T47D (cell line): ENCODE measurements around the gene CLDN5.
"Not testable (repeated sequence)": the region's sequence is repeated elsewhere in the genome, so short reads cannot be mapped to it uniquely, and the experiment has no call there.

ENCODE experiments used
- DNase-seq, 2 experiments: peaks; one replicate each; pipeline versions ENCODE4 v3.0.0 to v3.0.0-alpha.2; 2011 to 2012; ENCODE audit warnings: low read depth in 1 of 2, low spot score in 1 of 2
- JUND ChIP-seq: IDR thresholded peaks from 2 replicates; pipeline ENCODE4 v1.6.1; 2012; ENCODE audit warnings: low read depth
- in situ Hi-C: cut with HindIII; loops from 2 replicates; pipeline ENCODE4 v1.10.0; 2016; ENCODE audit warnings: low sequenced_read_pairs, low pct_unique_long_range_greater_than_20kb

Gene CLDN5

DNA sequence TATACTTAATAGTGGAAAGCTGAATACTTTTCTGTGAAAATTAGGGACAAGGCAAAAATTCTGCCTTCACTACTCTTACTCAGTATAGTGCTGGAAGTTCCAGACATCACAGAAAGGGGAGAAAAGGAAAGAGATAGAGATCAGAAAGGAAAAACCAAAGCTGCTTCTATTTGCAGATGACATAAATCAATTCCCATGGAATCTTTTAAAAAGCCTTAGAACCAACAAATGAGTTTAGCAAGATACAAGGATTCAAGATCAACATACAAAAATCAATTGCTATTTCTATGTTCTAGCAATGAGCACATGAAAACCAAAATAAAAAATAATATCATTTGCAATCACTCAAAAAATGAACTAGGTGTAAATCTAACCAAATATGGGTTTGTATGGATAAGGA lies 16.2 kb upstream of the CLDN5 start:
- TF ChIP-seq JUND = no peak
- in situ Hi-C loops = no loop called here
- DNase-seq = no peak

DNA sequence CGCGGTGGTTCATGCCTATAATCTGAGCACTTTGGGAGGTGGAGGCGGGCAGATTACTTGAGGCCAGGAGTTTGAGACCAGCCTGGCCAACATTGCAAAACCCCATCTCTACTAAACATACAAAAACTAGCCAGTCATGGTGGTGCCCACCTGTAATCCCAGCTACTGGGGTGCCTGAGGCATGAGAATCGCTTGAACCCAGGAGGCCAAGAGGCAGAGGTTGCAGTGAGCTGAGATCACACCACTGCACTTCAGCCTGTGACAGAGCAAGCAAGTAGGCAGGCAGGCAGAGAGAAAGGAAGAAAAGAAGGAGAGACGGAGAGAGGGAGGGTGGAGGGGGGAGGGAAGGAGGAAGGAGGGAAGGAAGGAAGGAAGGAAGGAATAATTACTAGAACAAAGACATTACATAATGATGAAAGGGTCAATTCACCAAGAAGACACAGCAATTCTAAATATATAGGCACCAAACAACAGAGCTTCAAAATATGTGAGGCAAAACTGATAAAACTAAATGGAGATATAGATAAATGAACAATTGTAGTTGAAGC lies 13.8 kb upstream of the CLDN5 start:
- DNase-seq = no peak
- in situ Hi-C loops = no loop called here
- no peak for TF ChIP-seq JUND

DNA sequence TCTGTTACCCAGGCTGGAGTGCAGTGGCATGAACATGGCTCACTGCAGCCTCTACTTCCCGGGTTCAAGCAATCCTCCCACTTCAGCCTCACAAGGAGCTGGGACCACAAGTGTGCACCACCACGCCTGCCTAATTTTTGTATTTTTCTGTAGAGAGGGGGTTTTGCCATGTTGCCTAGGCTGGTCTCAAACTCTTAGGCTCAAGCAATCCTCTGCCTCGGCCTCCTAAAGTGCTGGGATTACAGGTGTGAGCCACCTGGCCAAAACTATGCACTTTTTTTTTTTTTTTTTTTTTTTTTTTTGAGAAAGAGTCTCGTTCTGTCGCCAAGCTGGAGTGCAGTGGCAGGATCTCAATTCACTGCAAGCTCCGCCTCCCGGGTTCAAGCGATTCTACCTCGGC lies 12.4 kb upstream of the CLDN5 start:
- in situ Hi-C loops = no loop called here
- no peak for DNase-seq
- no peak for TF ChIP-seq JUND

DNA sequence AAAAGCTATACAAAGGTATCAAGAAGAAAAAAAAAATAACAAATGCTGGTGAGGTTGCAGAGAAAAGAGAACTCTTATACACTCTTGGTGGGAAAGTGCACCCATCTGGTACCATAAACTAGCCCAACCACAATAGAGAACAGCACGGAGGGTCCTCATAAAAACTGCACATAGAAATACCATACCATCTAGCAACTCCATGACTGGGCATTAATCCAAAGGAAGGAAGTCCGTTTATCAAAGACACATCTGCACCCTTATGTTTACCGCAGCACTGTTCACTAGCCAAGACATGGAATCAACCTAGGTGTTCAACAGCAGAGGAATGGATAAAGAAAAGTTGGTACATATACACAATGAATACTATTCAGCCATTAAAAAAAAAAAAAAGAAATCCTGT lies 10.8 kb upstream of the CLDN5 start:
- no peak for DNase-seq
- in situ Hi-C loops = no loop called here
- no peak for TF ChIP-seq JUND

DNA sequence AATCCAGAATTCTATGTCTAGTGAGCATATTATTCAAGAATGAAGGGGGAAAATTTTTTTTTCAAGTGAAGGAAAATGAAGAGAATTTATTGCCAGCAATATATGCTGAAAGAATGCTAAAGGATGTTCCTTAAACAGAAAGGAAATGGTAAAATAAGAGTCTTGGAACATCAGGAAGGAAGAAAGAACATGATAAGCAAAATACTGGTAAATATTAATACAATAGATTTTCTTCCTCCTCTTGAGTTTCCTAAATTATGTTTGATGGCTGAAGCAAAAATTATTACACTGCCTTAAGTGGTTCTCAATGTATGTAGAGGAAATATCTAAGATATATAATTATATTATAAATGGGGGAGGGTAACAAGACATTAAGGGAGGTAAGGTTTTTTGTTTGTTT lies 9.6 kb upstream of the CLDN5 start:
- in situ Hi-C loops = no loop called here
- DNase-seq = no peak
- TF ChIP-seq JUND = no peak

DNA sequence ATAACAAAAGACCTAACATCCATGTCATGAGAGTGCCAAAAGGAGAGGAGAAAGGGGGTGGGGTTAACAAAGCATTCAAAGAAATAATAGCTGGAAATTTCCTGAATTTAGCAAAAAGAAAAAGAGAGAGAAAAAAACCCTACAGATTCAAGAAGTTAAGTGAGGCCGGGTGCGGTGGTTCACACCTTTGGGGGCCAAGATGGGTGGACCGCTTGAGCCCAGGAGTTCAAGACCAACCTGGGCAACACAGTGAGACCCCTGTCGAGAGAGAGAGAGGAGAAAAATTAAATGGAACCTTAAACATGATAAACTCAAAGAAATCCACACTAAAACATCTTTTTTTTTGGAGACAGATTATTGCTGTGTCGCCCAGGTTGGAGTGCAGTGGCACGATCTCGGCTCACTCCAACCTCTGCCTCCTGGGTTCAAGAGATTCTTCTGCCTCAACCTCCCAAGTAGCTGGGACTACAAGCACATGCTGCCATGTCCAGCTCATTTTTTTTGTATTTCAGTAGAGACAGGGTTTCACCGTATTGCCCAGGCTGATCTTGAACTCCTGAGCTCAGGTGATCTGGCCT lies 8.9 kb upstream of the CLDN5 start:
- TF ChIP-seq JUND = no peak
- DNase-seq = no peak
- in situ Hi-C loops = no loop called here

DNA sequence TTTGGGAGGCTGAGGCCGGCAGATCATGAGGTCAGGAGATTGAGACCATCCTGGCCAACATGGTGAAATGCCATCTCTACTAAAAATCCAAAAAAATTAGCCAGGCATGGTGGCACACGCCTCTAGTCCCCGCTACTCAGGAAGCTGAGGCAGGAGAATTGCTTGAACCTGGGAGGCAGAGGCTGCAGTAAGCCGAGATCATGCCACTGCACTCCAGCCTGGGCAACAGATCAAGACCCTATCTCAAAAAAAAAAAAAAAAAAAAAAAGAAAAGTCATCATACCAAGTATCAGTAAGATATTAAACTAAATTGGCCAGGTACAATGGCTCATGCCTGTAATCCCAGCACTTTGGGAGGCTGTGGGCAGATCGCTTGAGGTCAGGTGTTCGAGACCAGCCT lies 7.1 kb upstream of the CLDN5 start:
- in situ Hi-C loops, DNase-seq: not testable (repeated sequence)

DNA sequence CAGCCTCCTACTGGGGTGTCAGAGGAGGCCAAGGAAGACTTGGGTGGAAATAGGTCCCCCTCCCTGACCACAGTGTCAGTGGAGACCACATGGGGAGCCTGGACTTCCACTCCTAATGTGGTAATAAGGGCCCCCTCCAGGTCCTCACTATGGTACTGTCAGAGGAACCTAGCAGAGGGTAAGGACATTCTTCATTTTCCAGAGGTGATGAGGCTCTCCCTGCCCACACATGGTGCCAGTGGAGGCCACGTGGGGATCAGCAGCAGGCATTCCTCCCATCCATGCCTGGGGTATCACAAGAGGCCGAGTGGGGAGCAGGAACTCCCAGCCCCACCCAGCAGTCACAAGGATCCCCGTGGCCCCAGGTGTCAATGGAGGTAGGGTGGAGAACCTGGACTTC lies 6.5 kb upstream of the CLDN5 start:
- in situ Hi-C loops = no loop called here
- TF ChIP-seq JUND = no peak
- no peak for DNase-seq

DNA sequence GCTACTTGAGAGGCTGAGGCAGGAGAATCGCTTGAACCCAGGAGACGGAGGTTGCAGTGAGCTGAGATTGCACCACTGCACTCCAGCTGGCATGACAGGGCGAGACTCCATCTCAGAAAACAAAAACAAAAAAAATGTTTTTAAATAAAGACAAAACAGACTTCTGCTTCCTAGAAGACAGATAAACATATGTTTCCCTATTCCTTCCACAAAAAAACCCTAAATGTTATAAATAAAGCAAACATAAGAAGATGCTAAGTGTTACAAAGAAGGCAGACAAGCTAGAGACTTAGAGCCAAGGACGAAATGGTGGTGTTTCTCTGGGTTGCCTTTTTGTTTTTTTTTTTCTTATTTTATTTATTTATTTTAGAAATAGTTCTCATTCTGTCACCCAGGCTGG lies 5.6 kb upstream of the CLDN5 start:
- in situ Hi-C loops = no loop called here
- no peak for TF ChIP-seq JUND
- no peak for DNase-seq

DNA sequence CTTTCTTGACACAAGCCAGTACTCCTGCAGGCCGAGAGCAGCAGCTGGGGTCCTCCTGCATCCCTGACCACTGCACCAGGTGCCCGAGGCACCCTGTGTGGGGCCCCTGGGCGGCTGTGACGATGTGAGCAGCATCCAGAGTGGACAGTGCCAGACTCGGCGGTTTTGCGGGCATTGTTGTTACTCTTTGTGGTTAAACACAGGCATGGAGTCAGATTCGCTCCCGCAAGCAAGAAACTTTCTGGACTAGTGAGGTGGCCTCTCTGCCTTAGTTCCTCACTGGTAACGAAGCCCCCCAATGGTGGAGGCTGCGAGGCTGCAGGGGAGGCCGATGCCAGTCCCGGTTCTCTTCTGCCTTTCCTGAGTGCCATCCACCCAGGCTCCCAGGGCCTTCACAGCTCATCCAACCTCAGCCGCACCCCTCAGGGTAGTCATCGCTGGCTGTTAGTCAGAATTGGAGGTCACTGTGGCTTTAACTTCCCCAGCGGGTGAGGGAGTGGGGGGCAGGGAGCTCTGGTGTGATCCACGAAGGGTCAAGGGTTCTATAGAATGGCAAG lies 3.7 kb upstream of the CLDN5 start:
- no peak for TF ChIP-seq JUND
- in situ Hi-C loops = no loop called here
- DNase-seq = no peak

DNA sequence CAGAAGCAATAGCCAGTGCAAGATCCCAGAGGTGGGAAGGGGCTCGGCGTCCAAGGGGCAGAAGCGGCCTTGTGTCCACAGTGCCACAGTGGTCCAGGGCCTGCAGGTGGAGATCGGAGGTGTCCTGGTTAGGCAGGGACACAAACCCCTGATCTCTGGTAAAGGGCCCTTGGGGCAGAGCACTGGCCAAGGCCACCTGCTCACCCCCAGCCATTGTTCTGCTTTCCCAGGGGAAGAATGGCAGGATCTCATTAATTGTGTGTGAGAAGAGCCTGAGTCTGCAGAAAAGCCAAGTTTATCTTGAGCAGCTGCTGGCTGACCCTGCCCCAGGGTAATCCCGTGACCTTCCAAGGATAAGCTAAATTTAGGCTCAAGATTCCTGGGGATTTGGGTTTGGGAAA lies 3.1 kb upstream of the CLDN5 start:
- in situ Hi-C loops = no loop called here
- TF ChIP-seq JUND = no peak
- DNase-seq = no peak

DNA sequence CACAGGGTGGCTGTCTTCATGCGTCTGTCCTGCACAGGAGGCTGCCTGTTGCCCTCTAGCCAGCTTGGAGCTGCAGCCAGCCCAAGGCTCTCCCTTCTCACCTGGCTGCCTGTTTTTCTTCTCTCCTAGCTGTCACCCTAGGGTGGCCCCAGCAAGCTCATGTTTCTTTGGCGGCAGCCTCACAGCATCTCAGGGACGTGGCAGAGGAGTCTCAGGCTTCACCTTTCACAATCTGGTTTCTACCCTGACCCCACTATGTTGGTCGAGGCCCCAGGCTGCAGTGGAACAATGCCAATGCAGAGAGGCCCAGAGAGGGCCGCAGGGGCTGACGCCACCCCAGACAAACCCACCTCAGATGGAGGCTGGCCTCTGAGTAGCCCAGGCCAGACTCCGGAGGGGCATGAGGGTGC lies 2.5 kb upstream of the CLDN5 start:
- TF ChIP-seq JUND = no peak
- no peak for DNase-seq
- in situ Hi-C loops = no loop called here

DNA sequence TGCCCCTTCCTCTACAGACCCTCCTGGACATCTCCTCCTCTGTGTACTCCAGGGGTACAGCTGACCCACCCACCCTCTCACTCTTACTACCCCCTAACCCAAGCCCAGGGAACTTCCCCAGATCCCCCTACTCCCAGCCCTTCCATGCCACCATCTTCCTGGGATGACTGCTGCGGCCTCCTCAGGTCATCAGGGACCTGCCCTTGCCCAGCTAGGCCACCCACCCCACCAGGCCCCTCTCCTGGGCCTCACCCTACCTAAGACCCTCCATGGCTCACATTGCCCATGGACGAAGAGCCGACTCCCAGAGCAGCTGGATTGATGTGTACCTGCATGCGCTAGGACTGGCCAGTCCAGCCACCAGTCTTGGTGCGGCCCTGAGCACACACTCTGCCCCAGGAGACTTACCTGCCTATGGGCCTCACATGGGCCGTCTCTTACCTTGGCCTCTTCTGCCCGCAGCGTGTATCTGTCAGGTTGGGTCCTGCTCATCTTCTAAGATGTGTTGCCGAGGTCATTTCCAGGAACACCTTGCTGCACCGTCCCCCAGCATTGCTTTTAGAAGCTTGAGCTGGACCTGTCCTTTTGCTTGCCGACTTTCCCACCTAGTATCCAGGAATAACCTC lies 2.0 kb upstream of the CLDN5 start:
- in situ Hi-C loops = no loop called here
- DNase-seq = no peak
- TF ChIP-seq JUND = no peak

DNA sequence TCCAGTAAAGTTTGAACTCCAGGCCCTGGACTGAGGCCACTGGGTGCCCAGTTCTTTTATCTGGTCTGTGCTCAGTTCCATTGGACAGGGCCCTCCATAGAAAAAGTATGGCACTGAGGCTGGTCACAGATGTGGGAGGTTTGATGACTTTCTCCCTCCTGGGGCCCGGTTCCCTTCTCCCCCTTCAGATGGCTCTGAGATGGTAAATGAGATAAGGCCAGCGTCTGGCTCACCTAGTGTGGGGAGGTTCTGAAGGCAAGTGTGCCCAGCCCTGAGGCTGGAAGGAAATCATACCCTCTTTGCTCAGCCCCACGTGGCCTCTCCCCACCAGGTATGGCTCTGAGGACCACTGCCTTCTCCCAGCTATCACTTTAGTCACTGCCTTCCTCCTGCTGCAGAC lies 1.5 kb upstream of the CLDN5 start:
- TF ChIP-seq JUND = no peak
- DNase-seq = no peak
- in situ Hi-C loops = no loop called here
